Gastroesophageal sphincter (tissue), 3 donors: ENCODE results near the gene PTPRN2.

Experiments
- CTCF ChIP-seq, 4 experiments: fragments of 200-600 bp in 2 of 4; fragments of 450-650 bp in 2 of 4; sonication (generic) in 1 of 4; IDR thresholded peaks; one replicate each; pipeline ENCODE4 v1.5.1; 2017 to 2019; ENCODE audit warnings: antibody characterized with exemption in 4 of 4, mild to moderate bottlenecking in 2 of 4, moderate library complexity in 2 of 4
- POLR2A ChIP-seq, 2 donors: fragments of 450-650 bp; IDR thresholded peaks; one replicate each; pipeline ENCODE4 v1.6.1; 2017; ENCODE audit warnings: antibody characterized with exemption in 2 of 2, mild to moderate bottlenecking in 2 of 2, moderate library complexity in 1 of 2
- POLR2AphosphoS5 ChIP-seq: sonication (generic); formaldehyde crosslinking; IDR thresholded peaks from one replicate; pipeline ENCODE4 v1.6.1; 2017; ENCODE audit warnings: antibody characterized with exemption

DNA sequence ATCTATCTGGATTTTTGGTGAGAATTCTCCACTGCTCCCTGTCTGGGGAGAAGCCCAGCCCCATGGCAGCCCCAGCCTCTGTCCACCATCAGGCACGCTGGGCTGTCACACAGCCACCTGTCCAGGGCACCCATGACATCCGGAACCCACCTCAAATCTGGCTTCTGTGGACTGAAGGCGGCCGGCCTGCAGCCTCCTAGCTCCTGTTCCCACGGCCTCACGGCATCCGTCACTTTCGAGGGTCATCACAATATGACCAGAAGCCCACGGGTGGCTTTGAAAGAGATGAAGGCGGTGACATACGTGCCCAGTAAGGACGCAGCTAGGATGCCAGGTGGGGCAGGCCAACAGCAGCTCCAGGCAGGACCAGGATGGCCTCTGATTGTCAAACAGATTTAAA is 140.9 kb downstream of the PTPRN2 start:
- no peak for TF ChIP-seq POLR2AphosphoS5
- TF ChIP-seq CTCF (IDR thresholded peaks at IDR 0.05): no peak
- TF ChIP-seq POLR2A (IDR thresholded peaks at IDR 0.05): no peak
